AG09309 (cell line): ENCODE measurements around the gene FAM168B.

Experiments
- DNase-seq: peaks from one replicate; pipeline ENCODE4 v3.0.0-alpha.2; 2010; ENCODE audit warnings: low read depth
- H3K4me3 ChIP-seq: 2 replicates; pipeline ENCODE4 v1.5.1; 2011; ENCODE audit warnings: mild to moderate bottlenecking, low read depth, low read length, moderate library complexity; ENCODE audit not compliant: control insufficient read depth
- CTCF ChIP-seq: IDR thresholded peaks from 2 replicates; pipeline ENCODE4 v1.5.1; 2011; ENCODE audit warnings: mild to moderate bottlenecking, low read depth, low read length, inconsistent platforms; ENCODE audit not compliant: insufficient read depth, control insufficient read depth; ENCODE audit errors: missing control alignments

FAM168B gene

GRCh38 chr2:130998561-130998960 lies 94.7 kb downstream of the FAM168B start:
- TF ChIP-seq CTCF, result no peak
- no peak overlapping the region for H3K4me3 ChIP-seq
- DNase-seq, result no peak
